Stimulated activated CD8-positive, alpha-beta memory T cell treated with anti-CD3 and anti-CD28 coated beads, Interleukin-7, amount 100 ng/mL, for 4 hours (primary cell): ENCODE results near the gene SMARCE1.

Source experiments
- DNase-seq, 2 donors: peaks; one replicate each; pipeline ENCODE4 v3.0.0-alpha.2; 2020; ENCODE audit warnings: low read depth in 2 of 2

The SMARCE1 gene

GRCh38 chr17:40647624-40648383 lies at the start of gene SMARCE1:
Gene SMARCE1 (minus strand): TSS chr17:40647818. CDS start chr17:40645802, 2,016 bp downstream.
- peak; percentile 47 to 60 for DNase-seq

GRCh38 chr17:40697297-40697696 lies 49.7 kb upstream of the SMARCE1 start:
- DNase-seq = no peak

GRCh38 chr17:40696651-40697072 lies 49.0 kb upstream of the SMARCE1 start:
- no peak for DNase-seq

GRCh38 chr17:40695874-40696472 lies 48.4 kb upstream of the SMARCE1 start:
- DNase-seq = no peak

GRCh38 chr17:40694584-40694983 lies 47.0 kb upstream of the SMARCE1 start:
- DNase-seq = no peak

GRCh38 chr17:40687106-40687505 lies 39.5 kb upstream of the SMARCE1 start:
- no peak for DNase-seq

GRCh38 chr17:40686192-40686591 lies 38.6 kb upstream of the SMARCE1 start:
- DNase-seq = no peak

- no peak for DNase-seq
Observed at GRCh38 chr17:40680998-40681397, 33.4 kb upstream of the SMARCE1 start.

- no peak for DNase-seq
Observed at GRCh38 chr17:40679523-40679907, 31.9 kb upstream of the SMARCE1 start.

- DNase-seq = no peak
Observed at GRCh38 chr17:40678902-40679522, 31.4 kb upstream of the SMARCE1 start.

GRCh38 chr17:40675905-40676304 lies 28.3 kb upstream of the SMARCE1 start:
- DNase-seq = no peak

- no peak for DNase-seq
Observed at GRCh38 chr17:40672654-40673053, 25.0 kb upstream of the SMARCE1 start.

- DNase-seq = no peak
Observed at GRCh38 chr17:40671282-40671681, 23.7 kb upstream of the SMARCE1 start.

GRCh38 chr17:40666331-40666730 lies 18.7 kb upstream of the SMARCE1 start:
- DNase-seq = no peak

- DNase-seq = no peak
Observed at GRCh38 chr17:40664582-40665333, 17.1 kb upstream of the SMARCE1 start, which contains the start of gene KRT222. Gene KRT222 (minus strand): TSS chr17:40665177. CDS start chr17:40665099, 78 bp downstream.

GRCh38 chr17:40663252-40663651 lies 15.6 kb upstream of the SMARCE1 start:
- no peak for DNase-seq

GRCh38 chr17:40659911-40660310 lies 12.3 kb upstream of the SMARCE1 start:
- DNase-seq = no peak

- DNase-seq = no peak
Observed at GRCh38 chr17:40658396-40658795, 10.8 kb upstream of the SMARCE1 start.

- DNase-seq = no peak
Observed at GRCh38 chr17:40651939-40652338, 4.3 kb upstream of the SMARCE1 start.

- DNase-seq = no peak
Observed at GRCh38 chr17:40648384-40648968, 858 bp upstream of the SMARCE1 start.

- DNase-seq = peak; percentile 8 to 16
Observed at GRCh38 chr17:40646791-40647623, 611 bp downstream of the SMARCE1 start.
